CD4-positive, alpha-beta T cell treated with Interleukin-4 for 1 hour (primary cell): ENCODE results near the gene OTOP3.

ENCODE experiments used
- DNase-seq, 2 donors: peaks; one replicate each; pipeline ENCODE4 v3.0.0-alpha.2; 2020 to 2022

Gene OTOP3

DNA sequence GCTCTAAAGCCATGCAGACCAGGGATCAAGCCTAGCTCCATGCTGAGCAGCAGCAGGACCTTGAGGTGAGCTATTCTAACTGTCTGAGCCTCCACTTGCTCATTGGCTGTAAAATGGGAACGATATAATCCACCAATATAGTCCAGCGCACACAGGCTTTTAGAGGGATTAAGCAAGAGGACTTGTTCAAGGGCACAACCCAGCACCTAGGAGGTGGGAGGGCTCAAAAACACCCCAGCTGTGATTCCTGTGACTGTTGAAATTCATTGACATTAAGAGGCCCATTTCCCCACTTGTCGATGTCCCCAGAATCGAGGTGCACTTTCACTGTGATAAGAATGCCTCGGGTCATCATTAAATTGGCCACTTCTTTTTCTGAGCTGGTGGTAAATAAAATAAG lies 16.8 kb upstream of the OTOP3 start:
- no peak for DNase-seq

DNA sequence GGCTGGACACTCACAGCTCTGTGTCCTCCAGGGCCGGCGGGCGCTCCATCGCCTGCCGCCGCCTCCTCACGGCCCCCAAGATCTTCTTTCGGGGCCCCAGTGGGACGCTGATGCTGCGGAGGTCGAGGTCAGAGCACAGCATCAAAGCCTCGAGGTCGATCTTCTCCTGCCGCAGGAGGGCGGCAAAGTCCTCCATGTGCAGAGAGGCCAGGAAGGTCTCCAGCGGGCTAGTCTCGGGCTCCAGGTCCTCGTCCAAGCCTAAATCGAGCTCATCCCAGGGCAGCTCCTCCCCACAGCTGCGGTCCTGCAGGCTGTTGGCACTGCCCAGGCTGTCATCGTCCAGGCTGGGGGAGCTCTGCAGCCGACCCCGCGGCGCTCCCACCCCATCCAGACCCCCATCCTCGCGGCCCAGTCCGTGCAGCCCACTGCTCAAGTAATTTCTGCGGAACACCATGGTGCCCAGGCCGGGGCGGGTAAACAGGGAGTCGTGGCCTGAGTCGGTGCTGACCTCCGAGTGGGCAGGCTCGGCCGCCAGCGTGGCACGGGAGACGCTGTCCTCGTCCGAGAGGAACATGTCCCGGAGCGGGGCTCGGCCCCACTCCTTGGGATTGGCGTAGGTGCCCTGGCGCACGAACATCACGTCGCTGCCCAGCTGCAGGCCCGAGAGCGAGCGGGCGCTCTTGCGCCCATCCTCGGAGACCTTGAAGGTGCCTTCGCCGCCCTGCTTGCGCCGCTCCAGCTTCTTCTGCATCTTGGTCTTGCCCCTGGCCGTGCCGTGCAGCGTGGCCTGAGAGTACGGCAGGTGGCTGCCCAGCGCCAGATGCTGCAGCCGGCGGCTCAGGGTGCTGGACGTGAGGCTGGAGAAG lies 16.0 kb upstream of the OTOP3 start:
- peak in 1 of 2 donors; percentile 14 for DNase-seq

DNA sequence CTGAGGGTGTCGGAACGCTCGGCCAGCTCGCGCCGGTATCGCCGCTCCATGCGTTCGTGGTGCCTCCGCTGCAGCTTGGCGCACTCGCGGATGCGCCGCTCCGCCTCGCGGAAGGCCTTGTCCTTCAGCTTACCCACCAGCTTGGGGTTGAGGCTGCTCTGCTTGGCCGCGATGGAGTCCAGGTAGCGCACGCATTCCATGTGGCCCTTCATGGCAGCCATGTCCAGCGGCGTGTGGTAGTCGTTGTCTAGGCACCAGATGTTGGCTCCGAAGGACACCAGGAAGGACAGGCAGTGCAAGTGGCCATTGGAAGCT lies 15.4 kb upstream of the OTOP3 start:
- DNase-seq, result no peak

DNA sequence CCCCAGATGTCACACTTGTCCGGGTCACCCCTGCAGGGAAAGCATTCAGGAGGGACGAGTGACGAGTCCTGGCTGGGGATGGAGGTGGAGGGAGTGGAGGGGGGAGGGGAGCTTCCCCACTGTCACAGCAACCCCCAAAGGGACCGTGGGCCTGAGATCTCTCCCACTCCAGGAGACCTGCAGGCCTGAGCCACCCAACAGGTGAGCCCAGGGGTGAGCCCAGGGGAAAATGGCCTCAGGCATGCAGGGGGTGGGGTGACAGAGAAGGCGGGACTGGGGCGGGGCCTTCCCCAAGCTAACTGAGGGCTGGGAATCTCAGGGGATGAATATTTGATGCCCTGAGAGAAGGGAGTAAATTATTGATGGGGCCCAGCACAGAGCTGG lies 15.1 kb upstream of the OTOP3 start:
- DNase-seq, result no peak

DNA sequence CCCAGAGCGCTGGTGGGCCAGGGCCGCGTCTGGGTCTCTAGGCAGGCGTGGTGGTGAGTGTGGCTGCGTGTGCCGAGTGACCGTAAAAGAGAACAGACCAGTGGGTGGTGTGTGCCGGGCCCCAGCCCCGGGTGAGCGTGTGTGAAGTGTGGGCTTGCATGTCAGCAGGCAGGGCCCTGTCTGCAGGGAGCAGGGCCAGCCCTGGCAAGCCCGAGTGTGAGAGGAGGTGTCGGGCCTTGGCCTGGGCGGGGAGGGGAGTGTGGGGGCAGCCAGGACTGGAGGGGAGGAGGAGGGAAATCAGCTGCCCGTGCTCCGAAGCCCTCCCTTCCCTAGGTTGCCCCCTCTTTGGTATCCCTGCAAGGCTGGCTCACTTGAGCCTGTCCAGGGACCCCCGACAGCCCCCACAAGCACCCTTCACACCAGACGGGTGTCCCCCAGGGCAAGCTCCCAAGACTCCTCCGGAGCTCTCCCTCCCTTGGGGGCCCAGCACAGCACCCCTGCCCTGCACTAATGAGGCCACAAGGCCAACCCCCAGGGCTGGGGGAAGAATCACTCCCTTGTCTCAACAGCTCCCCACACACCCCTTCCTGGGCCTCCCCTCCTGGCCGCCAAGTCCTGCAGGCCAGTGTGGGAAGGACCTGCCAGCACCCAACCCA lies 14.5 kb upstream of the OTOP3 start:
- no peak for DNase-seq

DNA sequence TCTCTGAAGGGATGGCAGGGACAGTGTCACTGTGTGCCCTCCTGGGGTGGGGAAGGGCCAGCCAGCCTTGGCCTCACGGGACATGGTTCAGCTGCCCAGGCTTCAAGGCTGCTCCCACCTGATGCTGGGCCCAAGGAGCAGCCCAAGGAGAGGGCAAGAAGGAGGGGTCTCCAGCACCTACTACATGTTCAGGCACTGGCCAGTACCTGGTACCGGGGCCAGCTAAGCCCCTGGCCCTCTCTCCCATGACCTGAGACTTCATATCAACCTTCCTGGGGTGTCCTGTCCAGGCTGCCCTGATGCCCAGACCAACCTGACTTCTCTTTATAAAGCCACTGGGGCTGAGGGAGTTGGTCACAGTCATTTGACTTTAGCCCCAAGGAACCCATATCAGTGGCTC lies 13.9 kb upstream of the OTOP3 start:
- DNase-seq, result no peak

DNA sequence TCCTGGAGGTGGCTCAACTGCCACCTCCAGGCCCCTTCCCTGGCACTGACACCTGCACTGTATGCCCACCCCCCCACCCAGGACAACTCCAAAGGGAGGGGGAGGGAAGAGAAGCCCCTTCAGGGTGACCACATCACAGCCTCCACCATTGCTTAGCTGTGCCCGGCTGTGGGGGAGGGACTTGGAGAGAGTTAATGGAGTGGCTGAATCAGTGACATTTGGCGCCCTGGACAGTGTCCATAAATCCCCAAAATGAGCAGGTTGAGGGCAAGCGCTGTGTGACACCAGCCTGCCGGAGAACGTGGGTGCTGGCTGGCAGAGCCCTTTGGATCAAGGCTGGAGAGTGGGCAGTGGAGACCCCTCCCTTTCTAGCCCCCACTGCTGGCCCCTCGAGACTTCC lies 13.5 kb upstream of the OTOP3 start:
- no peak for DNase-seq

DNA sequence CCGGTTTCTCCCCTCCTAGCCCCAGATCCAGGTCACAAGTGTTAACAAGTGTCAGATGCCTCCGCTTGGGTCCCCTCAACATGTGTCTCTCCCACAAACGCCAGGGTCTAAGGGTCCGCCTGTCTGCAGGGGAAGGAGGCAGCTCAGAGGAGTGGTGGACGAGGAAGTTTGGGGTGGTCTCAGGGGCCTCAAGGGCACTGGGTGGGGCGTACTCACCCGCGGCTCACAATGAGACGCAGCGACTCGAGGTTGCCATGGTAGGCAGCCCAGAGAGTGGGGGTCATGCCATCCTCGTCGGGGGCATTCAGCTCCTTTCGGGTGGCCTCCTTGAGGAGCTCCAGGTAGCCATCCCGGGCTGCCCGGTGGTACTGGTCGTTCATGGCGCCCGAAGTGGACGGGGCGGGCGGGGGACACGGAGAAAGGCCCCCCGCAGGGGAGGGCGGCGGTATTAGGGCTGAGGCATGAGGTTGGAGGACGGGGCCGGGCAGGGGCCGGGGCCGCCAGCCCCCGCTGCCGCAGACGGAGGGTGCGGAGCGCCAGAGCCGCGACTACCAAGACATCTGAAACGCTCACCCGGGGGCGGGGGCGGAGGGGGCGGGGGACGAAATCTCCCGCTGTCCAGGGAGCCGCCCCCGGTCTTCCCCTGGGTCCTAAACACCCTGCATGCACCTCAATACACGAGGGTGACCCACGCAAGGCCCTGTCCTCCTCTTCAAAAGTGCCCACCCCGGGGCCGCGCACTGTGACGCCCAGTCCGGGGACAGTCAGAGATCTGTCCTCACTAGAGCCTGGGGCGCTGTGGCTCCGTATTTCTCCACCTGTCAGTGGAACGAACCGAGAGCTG lies 12.8 kb upstream of the OTOP3 start, which contains the start of gene USH1G:
TSS of gene USH1G (minus strand) at position 562 of the 844 bp plus-strand sequence. CDS start at position 380, 182 bp downstream.
- no peak for DNase-seq

DNA sequence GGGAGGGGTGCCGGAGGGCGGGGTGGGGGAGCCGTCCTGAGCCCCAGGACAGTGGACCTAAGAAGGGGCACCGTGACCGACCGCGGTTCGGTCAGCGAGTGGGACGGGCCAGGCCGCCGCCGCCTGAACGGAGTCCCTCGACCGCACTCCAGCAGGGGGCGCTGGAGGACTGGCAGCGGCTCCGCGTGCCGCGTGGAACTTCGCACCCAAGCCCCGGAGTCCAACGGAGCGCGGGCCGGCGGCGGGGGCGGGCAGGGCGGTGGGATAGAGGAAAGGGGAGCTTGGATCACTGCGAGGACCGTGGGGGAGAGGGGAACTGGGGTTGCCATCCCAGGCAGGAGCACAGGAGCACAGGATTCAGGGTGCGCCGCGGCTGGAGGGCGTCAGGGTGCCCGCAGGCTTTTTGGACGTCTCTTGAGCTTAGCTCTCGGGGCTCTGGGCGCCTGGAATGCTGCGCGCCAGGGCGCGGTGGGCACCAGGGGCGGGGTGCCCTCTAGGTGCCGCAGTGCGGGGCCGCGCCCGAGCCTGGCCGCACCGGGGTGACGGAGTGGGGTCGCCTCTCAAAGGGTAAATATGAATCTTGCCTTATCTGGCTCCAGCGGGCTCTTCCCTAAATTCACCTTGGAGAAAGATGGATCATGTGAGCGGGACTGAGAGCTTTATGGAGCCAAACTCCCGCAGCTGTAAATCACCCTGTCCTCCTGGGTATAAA lies 12.0 kb upstream of the OTOP3 start:
- DNase-seq, result peak; percentile 66 to 70

DNA sequence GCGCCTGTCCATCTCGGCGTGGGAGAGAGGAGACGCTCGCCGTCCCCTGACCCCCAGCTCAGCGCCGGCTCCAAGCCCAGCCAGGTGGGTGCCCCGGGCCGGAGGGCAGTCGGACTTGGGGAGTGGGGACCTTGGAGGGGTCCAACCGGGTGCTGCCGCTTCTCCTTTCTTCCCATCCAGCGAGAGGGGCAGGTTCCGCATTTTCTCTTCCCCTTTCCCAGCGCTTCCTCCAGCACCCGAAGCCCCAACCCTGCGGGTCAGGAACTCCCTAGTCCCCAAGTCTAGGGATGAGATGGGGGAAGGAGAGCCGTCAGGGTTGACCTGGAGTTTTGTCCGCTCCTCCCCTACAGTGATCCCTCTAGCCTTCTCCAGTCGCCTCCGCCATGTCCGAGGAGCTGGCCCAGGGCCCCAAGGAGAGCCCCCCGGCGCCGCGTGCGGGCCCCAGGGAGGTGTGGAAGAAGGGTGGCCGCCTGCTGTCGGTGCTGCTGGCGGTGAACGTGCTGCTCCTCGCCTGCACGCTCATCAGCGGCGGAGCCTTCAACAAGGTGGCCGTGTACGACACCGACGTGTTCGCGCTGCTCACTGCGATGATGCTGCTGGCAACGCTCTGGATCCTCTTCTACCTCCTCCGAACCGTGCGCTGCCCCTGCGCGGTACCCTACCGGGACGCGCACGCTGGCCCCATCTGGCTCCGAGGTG lies 11.3 kb upstream of the OTOP3 start, which contains the start of gene OTOP2:
TSS of gene OTOP2 (plus strand) at position 24 of the 699 bp plus-strand sequence. CDS start at position 384, 360 bp downstream.
- DNase-seq, result peak in 1 of 2 donors; percentile 52

DNA sequence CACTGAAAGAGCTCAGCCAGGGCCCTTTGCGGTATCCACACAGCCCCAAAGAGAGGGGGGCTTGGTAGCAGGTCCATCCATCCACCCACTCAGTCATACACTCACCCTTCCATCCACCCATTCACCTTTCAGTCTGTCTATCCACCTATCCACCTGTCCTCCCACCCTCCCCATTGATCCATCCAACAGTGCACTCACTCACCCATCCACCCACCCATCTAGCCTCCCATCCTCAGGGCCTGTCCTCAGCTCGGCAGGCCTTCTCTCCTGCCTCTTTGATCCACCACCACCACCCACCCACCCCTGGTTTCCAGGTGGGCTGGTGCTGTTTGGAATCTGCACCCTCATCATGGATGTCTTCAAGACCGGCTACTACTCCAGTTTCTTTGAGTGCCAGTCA lies 10.5 kb upstream of the OTOP3 start:
- no peak for DNase-seq

DNA sequence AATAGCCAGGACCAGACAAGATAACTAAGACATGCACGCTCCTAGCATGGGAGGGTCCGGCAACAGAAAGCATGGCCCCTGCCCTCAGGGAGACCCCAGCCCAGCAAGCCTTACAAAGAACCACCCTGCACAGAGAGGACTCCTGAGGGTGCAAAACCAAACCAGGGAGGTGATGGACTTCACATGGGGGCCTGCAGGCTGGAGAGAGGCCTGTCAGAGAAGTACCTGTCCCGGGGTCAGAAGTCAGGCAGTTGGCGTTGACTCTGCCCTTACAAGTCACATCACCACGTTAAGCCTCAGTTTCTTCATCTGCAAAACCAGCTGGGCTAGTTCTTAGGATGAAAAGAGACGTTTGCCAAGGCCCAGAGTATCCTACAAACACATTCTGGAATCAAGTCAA lies 6.9 kb upstream of the OTOP3 start:
- no peak for DNase-seq

DNA sequence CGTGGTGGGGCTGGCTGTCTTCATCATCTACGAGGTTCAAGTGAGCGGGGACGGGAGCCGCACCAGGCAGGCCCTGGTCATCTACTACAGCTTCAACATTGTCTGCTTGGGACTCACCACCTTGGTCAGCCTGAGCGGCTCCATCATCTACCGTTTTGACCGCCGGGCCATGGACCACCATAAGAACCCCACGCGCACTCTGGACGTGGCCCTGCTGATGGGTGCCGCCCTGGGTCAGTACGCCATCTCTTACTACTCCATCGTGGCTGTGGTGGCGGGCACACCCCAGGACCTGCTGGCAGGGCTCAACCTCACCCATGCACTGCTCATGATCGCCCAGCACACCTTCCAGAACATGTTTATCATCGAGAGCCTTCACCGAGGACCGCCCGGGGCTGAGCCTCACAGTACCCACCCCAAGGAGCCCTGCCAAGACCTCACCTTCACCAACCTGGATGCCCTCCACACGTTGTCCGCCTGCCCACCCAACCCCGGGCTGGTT lies 5.1 kb upstream of the OTOP3 start:
- no peak for DNase-seq

DNA sequence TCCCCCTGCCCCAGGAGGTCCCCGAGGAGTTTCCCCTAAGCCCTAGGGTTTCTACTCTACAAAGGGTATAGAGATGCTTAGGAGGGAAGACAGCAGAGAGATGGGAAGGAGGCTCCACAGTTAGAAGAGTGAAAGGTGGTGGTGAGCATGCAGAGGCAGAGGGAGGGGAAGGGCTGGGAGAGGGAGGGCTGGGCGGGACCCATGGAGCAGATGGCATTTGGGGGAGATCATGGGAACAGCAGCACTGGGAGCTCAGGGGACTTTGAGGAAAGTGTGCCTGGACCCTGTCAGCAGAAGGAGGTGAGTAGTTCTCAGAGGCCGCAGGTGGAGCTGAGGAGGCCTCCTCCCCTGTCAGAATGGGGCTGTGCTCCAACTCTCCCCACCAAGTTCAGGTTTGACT lies 650 bp upstream of the OTOP3 start:
- no peak for DNase-seq

DNA sequence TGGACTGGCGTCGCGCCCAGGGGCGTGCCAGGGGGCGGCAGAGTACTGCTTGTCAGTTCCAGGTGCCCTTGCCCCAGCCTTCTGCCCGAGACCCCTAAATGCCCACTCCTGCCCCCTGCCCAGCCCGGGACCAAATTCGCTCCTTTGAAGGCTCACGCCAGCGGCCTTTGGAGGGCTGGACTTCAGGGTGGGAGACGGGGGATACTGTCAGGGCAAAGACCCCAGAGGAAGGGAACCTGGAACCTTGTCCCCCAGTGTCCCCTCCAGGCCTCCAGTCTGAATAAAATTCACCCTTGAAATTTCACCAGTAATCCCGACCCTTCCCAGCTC lies 737 bp downstream of the OTOP3 start:
- no peak for DNase-seq

DNA sequence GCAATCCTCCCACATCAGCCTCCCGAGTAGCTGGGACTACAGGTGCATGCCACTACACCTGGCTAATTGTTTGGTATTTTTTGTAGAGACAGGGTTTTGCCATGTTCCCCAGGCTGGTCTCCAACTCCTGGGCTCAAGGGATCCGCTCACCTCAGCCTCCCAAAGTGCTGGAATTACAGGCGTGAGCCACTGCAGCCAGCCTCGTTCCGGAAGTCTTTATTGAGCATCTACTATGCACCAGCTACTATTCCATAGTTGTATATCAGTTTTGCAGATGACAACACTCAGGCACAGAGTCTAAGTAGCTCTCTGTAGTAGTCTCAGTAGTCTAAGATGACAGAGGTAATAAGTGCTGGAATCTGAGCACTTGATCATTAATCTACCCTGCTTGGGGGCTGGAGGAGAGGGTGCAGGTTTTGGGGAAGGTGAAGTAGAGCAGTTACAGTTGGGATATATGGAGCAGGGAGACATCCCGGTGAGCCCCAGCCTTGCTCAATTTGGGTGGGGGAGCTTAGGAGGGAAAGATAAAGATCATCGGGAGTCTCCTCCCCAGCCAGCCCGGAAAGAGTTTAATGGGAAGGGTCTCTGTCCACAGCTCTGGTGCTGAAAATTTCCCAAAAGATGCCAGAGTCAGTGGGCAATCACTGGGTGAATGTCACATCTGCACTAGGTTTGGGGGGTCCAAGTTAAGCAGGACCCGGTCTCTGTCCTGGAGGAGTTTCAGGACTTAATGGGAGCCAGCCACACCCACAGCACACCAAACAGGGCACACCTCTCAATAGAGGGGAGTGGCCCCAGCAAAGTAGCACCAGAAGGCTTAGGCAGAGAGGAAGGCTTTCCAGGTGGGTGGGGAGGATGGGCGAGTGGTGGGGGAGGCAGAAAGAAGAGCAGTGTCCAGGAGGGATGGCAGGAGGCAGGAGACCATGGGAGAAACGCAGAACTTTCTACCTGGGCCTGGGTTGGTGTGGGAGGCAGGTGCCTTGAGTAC lies 1.7 kb downstream of the OTOP3 start:
- DNase-seq, result no peak

DNA sequence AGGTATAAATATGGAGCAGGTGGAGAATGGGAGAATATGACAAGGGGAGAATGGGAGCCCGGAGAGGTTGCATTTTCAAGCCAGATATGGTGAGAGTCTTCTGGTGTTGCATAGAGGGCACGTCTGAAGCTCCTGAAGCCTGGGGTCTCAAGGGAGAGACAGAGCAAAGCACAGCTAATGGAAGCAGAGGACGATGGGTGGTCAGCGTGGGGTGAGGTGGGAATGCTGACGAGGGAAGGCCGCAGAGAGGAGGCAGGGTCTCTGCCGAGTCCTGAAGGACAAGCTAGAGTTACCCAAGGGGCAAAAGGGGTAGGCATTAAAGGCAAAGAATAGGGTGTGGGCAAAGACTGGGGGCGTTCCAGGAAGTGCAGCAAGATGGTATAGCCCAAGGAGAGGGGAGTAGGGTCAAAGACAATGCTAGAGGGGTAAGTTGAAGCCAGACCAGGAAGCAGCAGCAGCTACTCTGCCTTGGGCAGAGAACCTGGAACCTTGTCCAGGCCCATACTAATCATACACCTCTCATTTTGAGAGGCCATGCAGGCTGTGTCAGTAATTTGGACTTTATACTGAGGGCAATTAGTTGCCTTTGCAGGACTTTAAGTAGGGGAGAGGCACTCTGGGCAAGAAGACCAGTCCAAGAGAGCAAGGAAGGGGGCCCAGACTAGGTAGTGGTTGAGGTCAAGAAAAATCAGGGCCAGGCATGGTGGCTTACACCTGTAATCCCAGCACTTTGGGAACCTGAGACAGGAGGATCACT lies 2.7 kb downstream of the OTOP3 start:
- DNase-seq, result no peak

DNA sequence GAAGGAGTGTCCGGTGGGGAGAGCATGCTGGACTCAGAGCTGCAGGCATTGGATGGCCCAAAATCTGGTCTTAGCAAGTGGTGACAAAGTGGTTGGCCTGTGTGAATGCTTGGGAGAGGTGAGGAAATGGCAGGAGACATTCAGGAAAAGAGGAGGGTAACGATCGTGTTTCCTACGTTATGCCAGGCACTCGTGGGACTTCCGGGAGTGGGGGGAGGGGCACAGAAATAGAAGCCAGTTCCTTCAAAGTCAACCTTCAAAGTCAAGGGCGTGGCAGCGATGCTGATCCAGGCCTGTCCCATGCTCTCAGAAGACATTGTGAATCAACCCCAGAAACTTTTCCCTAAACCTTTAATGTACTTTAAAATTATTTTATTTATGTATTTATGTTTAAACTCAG lies 3.8 kb downstream of the OTOP3 start:
- no peak for DNase-seq

DNA sequence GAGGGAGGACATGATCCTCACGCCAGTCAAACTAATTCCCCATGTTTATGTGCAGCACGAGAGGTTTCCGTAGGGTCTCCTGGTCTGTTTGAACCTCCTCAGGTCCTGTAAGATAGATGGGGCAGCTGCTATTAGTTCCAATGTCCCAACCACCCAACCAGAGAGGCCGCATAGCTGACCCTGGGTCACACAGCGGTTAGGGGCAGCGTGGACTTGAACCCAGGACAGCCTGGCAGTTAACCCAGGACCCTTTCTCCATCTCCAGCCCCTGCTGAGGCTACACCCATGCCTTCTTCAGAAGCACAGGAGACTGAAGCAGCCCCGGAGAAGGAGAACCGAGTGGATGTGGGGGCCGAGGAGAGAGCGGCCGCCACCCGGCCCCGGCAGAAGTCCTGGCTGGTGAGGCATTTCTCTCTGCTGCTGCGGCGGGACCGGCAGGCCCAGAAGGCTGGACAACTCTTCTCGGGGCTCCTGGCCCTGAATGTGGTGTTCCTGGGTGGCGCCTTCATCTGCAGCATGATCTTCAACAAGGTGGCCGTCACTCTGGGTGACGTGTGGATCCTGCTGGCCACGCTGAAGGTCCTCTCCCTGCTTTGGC lies 5.5 kb downstream of the OTOP3 start:
- DNase-seq, result no peak
